ENCODE data around the gene RPAP3.
A peak's percentile ranks its signal among the peaks of the same experiment; 100 is the strongest.
"Not testable (repeated sequence)": the region's sequence is repeated elsewhere in the genome, so short reads cannot be mapped to it uniquely, and the experiment has no call there.

The RPAP3 gene

GRCh38 chr12:47651368-47652254 lies 54.2 kb downstream of the RPAP3 start:
- peak; percentile 24 for DNase-seq (ENCODE audit: extremely low read depth, insufficient read length)
- TF ChIP-seq CTCF (IDR thresholded peaks at IDR 0.05; ENCODE audit: insufficient read depth, low read length, poor library complexity, severe bottlenecking): peak; percentile 64
- Histone ChIP-seq H3K27me3 (replicated peaks; ENCODE audit: control insufficient read depth, insufficient read depth, low read length) (no peaks in the 10 kb centered on the region), H3K4me3 (replicated peaks; ENCODE audit: low read depth, low read length) (no peak overlapping the region), H3K36me3 (ENCODE audit: control insufficient read depth, insufficient read depth, low read length) (no peaks in the 10 kb centered on the region)

- no peaks in the 10 kb centered on the region for H3K36me3 ChIP-seq (ENCODE audit: control insufficient read depth, insufficient read depth, low read length)
- H3K27me3 ChIP-seq (replicated peaks; ENCODE audit: control insufficient read depth, insufficient read depth, low read length): no peaks in the 10 kb centered on the region
- no peak overlapping the region for H3K4me3 ChIP-seq (replicated peaks; ENCODE audit: low read depth, low read length)
- peak; percentile 18 for DNase-seq (ENCODE audit: extremely low read depth, insufficient read length)
- no peak for TF ChIP-seq CTCF (IDR thresholded peaks at IDR 0.05; ENCODE audit: insufficient read depth, low read length, poor library complexity, severe bottlenecking)
Measured at GRCh38 chr12:47650469-47650868, 55.4 kb downstream of the RPAP3 start.

- no peaks in the 10 kb centered on the region for H3K27me3 ChIP-seq (replicated peaks; ENCODE audit: control insufficient read depth, insufficient read depth, low read length)
- TF ChIP-seq CTCF (IDR thresholded peaks at IDR 0.05; ENCODE audit: insufficient read depth, low read length, poor library complexity, severe bottlenecking): no peak
- no peak overlapping the region for H3K4me3 ChIP-seq (replicated peaks; ENCODE audit: low read depth, low read length)
- H3K36me3 ChIP-seq (ENCODE audit: control insufficient read depth, insufficient read depth, low read length): no peaks in the 10 kb centered on the region
- DNase-seq (ENCODE audit: extremely low read depth, insufficient read length): no peak
Measured at GRCh38 chr12:47649381-47649780, 56.4 kb downstream of the RPAP3 start.

GRCh38 chr12:47648056-47648579 lies 57.7 kb downstream of the RPAP3 start:
- Histone ChIP-seq H3K27me3 (replicated peaks; ENCODE audit: control insufficient read depth, insufficient read depth, low read length) (no peaks in the 10 kb centered on the region), H3K36me3 (ENCODE audit: control insufficient read depth, insufficient read depth, low read length) (no peaks in the 10 kb centered on the region), H3K4me3 (replicated peaks; ENCODE audit: low read depth, low read length) (no peak overlapping the region)
- TF ChIP-seq CTCF (IDR thresholded peaks at IDR 0.05; ENCODE audit: insufficient read depth, low read length, poor library complexity, severe bottlenecking): no peak
- no peak for DNase-seq (ENCODE audit: extremely low read depth, insufficient read length)

GRCh38 chr12:47642310-47642709 lies 63.5 kb downstream of the RPAP3 start:
- H3K27me3 ChIP-seq (replicated peaks; ENCODE audit: control insufficient read depth, insufficient read depth, low read length); H3K4me3 ChIP-seq (replicated peaks; ENCODE audit: low read depth, low read length); DNase-seq (ENCODE audit: extremely low read depth, insufficient read length); H3K36me3 ChIP-seq (ENCODE audit: control insufficient read depth, insufficient read depth, low read length): not testable (repeated sequence)

- TF ChIP-seq CTCF (IDR thresholded peaks at IDR 0.05; ENCODE audit: insufficient read depth, low read length, poor library complexity, severe bottlenecking): peak; percentile 43
- DNase-seq (ENCODE audit: extremely low read depth, insufficient read length): peak; percentile 11
- no peaks in the 10 kb centered on the region; the same call in 1 of the 2 replicates for H3K36me3 ChIP-seq (ENCODE audit: control insufficient read depth, insufficient read depth, low read length)
- H3K27me3 ChIP-seq (replicated peaks; ENCODE audit: control insufficient read depth, insufficient read depth, low read length): no peaks in the 10 kb centered on the region
- no peak overlapping the region for H3K4me3 ChIP-seq (replicated peaks; ENCODE audit: low read depth, low read length)
Measured at GRCh38 chr12:47636908-47637780, 68.7 kb downstream of the RPAP3 start.

GRCh38 chr12:47635770-47636169 lies 70.1 kb downstream of the RPAP3 start:
- H3K4me3 ChIP-seq (replicated peaks; ENCODE audit: low read depth, low read length); DNase-seq (ENCODE audit: extremely low read depth, insufficient read length); H3K36me3 ChIP-seq (ENCODE audit: control insufficient read depth, insufficient read depth, low read length); H3K27me3 ChIP-seq (replicated peaks; ENCODE audit: control insufficient read depth, insufficient read depth, low read length): not testable (repeated sequence)

Measured in GM06990 (cell line).